Stimulated activated CD8-positive, alpha-beta memory T cell treated with anti-CD3 and anti-CD28 coated beads, Interleukin-12 subunit alpha, Interleukin-12 subunit beta, amount 100 ng/mL, for 1 hour (primary cell): ENCODE measurements around the gene ZCCHC8.
"Not testable (repeated sequence)": the region's sequence is repeated elsewhere in the genome, so short reads cannot be mapped to it uniquely, and the experiment has no call there.

ENCODE experiments used
- DNase-seq: peaks from one replicate; pipeline ENCODE4 v3.0.0-alpha.2; 2020; ENCODE audit warnings: low read depth

ZCCHC8 gene

DNA sequence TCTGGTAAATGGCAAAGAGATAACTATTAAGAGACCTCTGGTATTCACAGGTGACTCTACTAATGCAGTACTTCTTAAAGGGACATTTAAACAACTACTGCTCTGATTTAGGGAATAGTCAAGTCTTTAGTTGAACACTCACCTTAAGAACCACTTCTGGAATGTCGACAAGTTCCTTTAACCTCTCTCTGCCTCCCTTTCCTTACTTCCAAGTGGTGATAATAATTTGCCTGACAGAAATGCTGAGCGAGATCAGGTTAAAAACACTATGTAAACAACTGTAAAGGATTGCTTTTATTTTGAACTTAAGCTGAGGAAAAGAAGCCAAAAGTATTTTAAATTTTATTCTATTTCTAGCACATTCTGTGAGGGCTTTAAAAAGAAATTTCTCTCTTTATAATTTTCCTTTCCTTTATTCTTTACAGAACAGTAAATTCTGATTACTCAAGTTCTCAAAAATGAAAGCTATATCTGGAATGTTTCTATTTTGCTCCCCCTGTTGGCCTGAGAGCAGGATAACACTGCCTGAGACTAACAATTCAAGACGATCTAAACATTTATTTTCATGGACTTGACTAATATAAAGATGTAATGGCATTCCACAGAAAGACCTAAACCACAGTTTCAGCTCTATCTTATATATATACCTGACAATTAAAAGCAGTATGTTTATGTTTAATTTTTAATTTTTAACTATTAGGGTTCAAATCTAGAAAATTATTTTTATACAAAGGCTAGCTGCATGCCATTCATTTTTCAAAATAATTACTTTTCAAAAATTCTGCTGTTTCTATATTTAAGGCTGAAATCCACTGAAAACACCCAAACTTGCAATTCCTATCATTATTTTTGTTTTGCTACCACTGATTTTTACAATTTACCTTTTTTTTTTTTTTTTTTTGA is 29.2 kb downstream of the ZCCHC8 start:
- no peak for DNase-seq

- not testable (repeated sequence) for DNase-seq
Measured at GRCh38 chr12:122470576-122470975, 30.2 kb downstream of the ZCCHC8 start.

DNA sequence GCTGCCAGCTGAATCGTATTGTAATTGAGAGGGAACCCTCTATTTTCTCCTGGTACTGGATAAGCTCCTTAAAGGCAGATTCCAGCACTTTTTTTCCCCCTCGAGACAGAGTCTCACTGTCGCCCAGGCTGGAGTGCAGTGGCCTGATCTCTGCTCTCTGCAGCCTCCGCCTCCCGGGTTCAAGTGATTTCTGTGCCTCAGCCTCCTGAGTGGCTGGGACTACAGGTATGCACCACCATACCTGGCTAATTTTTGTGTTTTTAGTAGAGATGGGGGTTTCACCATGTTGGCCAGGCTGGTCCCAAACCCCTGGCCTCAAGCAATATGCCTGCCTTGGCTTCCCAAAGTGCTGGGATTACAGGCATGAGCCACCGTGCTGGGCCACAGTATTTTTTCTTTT is 30.9 kb downstream of the ZCCHC8 start:
- DNase-seq: not testable (repeated sequence)

DNA sequence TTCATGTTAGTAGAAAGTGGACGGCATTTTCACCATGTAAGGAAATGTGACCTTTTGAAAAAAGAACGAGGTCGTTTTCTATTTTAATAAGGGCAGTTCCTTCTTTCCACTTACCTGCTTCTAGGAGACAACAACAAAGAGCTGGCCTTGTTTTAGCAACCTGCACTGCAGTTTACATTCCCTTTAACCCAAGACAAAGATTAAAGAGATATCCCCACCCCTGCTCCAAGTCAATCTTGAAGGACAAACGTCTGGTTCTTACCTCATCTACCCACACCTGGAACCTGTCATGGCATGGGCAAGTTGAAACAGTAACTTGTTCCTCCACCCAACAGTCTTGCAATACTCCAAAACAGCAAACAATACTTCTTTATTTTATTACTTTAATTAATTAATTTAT is 32.7 kb downstream of the ZCCHC8 start:
- no peak for DNase-seq

GRCh38 chr12:122464317-122465042 is 36.3 kb downstream of the ZCCHC8 start:
- not testable (repeated sequence) for DNase-seq

DNA sequence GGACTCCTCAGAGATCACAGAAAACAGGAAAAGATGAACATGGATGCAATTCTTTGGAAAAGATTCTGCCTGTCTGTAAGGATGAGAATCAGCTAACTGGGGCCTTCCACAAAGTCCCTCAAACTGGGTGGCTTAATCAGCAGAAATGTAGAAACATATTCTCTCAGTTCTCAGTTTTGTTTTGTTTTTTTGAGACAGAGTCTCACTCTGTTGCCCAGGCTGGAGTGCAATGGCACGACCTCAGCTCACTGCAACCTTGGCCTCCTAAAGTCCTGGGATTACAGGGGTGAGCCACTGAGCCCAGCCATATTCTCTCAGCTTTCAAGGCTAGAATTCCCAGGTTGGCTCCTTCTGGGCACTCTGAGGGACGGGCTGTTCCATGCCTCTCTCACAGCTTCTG is 40.1 kb downstream of the ZCCHC8 start:
- DNase-seq: no peak

DNA sequence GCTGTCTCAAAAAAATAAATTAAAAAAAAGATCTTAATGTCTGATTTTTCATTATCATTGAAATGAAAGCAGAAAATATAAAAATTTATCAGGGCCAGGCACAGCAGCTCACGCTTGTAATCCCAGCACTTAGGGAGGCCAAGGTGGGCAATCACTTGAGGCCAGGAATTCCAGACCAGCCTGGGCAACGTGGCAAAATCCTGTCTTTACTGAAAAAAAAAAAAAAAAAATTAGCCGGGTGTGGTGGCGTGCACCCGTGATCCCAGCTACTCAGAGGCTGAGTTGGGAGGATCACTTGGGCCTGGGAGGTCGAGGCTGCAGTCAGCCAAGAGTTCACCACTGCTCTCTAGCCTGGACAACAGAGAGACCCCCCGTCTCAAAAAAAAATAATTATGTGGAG is 40.7 kb downstream of the ZCCHC8 start:
- no peak for DNase-seq

DNA sequence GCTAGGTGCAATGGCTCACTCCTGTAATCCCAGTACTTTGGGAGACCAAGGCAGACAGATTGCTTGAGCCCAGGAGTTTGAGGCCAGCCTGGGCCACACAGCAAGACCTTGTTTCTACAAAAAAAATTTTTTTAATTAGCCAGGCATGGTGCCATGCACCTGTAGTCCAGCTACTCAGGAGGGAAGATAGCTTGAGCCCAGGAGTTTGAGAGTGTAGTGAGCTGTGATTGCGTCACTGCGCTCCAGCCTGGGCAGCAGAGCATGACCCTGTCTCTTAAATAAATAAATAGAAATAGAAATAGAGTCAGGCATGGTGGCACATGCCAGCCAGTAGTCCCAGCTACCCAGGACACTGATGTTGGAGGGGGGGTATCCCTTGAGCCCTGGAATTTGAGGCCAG is 41.5 kb downstream of the ZCCHC8 start:
- DNase-seq: no peak

GRCh38 chr12:122458105-122459035 is 42.4 kb downstream of the ZCCHC8 start:
- DNase-seq: no peak

DNA sequence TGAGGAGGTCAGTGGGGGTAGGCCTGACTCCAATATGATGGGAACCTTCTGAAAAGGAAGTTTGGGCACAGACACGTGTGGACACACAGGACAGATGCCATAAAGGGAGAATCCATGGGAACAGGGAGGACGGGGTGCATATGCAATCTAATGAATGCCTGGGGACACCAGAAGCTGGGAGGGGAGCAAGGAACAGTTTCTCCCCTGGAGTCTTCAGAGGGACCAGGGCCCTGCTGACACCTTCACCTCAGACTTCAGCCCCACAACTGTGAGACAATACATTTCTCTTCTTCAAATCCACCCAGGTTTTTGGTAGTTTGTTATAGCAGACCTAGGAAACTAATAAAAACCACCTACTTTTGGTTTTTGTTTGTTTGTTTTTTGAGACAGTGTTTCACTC is 43.1 kb downstream of the ZCCHC8 start:
- DNase-seq: no peak

DNA sequence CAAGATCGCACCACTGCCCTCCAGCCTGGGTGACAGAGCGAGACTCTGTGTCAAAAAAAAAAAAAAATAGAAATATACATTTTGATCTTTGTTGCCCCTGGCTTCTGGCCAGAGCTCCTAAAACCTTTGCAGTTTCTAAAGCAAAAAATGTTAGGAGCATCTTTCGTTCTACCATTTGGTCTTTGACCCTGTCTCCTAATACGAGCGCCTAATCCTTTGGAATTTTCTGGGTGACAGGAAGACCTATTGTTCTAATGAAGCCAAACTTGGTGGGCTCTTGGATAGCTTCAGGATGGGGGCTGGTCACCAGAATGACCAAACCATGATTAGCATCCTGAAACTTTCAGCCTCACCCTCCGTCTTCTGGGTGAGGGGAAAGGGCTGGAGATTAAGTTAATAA is 46.0 kb downstream of the ZCCHC8 start:
- no peak for DNase-seq

DNA sequence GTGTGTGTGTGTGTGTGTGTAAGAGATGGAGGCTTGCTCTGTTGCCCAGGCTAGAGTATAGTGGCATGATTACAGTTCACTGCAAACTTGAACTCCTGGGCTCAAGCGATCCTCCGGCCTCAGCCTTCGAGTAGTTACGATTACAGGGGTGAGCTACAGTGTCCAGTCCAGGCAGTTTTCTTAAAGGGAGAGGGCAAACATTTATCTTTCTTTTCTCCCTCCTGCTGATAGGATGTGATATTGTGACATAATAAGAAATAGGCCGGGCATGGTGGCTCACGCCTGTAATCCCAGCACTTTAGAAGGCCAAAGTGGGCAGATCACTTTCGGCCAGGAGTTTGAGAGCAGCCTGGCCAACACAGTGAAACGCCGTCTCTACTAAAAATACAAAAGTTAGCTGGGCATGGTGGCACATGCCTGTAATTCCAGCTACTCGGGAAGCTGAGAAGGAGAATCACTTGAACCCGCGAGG is 46.4 kb downstream of the ZCCHC8 start:
- DNase-seq: no peak

GRCh38 chr12:122452701-122453285 is 47.9 kb downstream of the ZCCHC8 start:
- DNase-seq: no peak

DNA sequence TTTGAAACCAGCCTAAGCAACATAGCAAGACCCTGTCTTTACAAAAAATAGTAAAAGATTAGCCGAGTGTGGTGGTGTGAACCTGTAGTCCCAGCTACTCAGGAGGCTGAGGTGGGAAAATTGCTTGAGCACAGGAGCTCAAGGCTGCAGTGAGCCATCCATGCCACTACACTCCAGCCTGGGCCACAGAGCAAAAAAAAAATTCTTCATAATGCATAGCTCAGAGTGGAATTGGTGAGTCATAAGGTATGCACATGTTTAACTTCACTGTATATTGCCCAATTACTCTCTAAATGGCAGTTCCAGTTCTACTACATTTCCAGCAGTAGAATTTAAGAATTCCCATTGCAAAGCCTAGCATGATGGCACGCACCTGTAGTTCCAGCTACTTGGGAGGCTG is 51.4 kb downstream of the ZCCHC8 start:
- no peak for DNase-seq

DNA sequence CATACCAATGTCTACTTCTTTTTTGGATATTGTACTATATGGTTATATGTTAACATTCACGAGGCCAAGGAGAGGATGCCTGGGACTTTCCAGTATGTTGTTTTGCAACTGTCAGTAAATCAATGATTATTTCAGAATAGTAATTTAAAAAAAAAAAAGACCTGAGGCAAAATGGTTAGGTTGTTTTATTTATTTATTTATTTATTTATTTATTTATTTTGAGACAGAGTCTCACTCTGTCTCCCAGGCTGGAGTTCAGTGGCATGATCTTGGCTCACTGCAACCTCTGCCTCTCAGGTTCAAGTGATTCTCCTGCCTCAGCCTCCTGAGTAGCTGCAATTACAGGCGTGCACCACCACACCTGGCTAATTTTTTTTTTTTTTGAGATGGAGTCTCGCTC is 52.9 kb downstream of the ZCCHC8 start:
- not testable (repeated sequence) for DNase-seq

GRCh38 chr12:122446390-122446789 is 54.3 kb downstream of the ZCCHC8 start:
- not testable (repeated sequence) for DNase-seq

- DNase-seq: not testable (repeated sequence)
Measured at GRCh38 chr12:122444071-122444470, 56.7 kb downstream of the ZCCHC8 start.

DNA sequence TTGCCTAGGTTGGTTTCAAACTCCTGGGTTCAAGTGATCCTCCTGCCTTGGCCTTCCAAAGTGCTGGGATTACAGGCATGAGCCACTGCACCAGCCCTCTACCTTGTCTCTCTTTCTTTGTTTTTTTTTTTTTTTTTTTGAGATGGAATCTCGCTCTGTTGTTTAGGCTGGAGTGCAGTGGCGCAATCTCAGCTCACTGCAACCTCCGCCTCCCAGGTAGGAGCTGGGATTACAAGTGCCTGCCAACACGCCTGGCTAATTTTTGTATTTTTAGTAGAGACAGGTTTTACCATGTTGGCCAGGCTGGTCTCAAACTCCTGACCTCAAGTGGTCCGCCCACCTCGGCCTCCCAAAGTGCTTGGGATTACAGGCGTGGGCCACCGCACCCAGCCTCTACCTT is 61.9 kb downstream of the ZCCHC8 start:
- DNase-seq: not testable (repeated sequence)

GRCh38 chr12:122437656-122438121 is 63.0 kb downstream of the ZCCHC8 start:
- DNase-seq: no peak

DNA sequence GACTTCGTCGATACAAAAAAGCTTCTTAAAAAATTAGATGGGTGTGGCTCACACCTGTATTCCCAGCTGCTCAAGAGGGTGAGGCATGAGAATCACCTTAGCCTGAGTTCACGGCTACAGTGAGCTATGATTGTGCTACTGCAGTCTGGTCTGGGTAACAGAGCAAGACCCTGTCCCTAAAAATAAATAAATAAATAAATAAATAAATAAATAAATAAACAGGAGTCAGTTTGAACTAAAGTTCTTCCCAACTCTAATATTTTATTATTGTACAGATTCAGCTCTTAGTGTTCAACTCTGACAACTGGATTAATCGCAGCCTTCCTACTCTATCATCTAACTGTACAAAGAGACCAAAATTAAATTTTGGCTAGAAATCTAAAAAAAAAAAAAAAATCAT is 65.5 kb downstream of the ZCCHC8 start:
- DNase-seq: no peak

DNA sequence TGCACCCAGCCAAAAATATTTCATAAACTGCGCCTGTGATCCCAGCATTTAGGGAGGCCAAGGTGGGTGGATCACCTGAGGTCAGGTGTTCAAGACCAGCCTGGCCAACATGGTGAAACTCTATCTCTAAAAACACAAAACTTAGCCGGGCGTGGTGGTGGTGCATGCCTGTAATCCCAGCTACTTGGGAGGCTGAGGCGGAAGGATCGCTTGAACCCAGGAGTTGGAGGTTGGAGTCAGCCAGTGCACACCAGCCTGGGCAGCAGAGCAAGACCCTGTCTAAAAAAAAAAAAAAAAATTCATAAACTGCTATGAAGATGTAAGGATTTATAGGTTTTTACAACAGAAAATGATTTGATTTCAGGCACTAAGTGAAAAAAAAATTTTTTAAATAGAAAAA is 71.7 kb downstream of the ZCCHC8 start:
- DNase-seq: not testable (repeated sequence)

- no peak for DNase-seq
Measured at GRCh38 chr12:122427403-122427802, 73.3 kb downstream of the ZCCHC8 start.
